HepG2 (cell line): ENCODE results near the gene RABGGTB. TPM values are rescaled to one million over a fixed set of nuclear protein-coding genes. Genes with fewer than 3 reads are reported as not detected.
A peak's percentile ranks its signal among the peaks of the same experiment; 100 is the strongest.

Experiments used
- HOXA5 ChIP-seq: sonication (generic); formaldehyde crosslinking; IDR thresholded peaks from 2 replicates; pipeline ENCODE4 v1.4.0; 2020; ENCODE audit warnings: missing genetic modification reagents
- KIAA2018 ChIP-seq: sonication (generic); formaldehyde crosslinking; IDR thresholded peaks from 2 replicates; pipeline ENCODE4 v1.5.0; 2020; ENCODE audit warnings: mild to moderate bottlenecking, missing genetic modification reagents, borderline replicate concordance
- PAF1 ChIP-seq: IDR thresholded peaks from 2 replicates; pipeline ENCODE4 v1.6.1; 2016; ENCODE audit warnings: missing genetic modification reagents, missing compliant biosample characterization
- POLR2A ChIP-seq, 2 experiments: IDR thresholded peaks; 2 replicates each; pipeline ENCODE4 v1.6.1; 2011; ENCODE audit warnings: low read depth in 2 of 2, low read length in 2 of 2, mild to moderate bottlenecking in 1 of 2, moderate library complexity in 1 of 2; ENCODE audit not compliant: insufficient read depth in 1 of 2
- PREB ChIP-seq: sonication (generic); formaldehyde crosslinking; IDR thresholded peaks from 2 replicates; pipeline ENCODE4 v1.4.0; 2020; ENCODE audit warnings: missing genetic modification reagents
- PRPF4 ChIP-seq: fragments of 200-400 bp; formaldehyde crosslinking; IDR thresholded peaks from 2 replicates; pipeline ENCODE4 v1.6.1; 2016; ENCODE audit warnings: low read length, low read depth; ENCODE audit not compliant: poor library complexity, severe bottlenecking
- SRSF4 ChIP-seq: fragments of 200-400 bp; formaldehyde crosslinking; IDR thresholded peaks from one replicate; pipeline ENCODE4 v1.6.1; 2018; ENCODE audit warnings: mild to moderate bottlenecking, low read depth, low read length, moderate library complexity; ENCODE audit not compliant: poor library complexity, severe bottlenecking
- WIZ ChIP-seq: sonication (generic); formaldehyde crosslinking; IDR thresholded peaks from 2 replicates; pipeline ENCODE4 v1.5.1; 2020; ENCODE audit warnings: mild to moderate bottlenecking, missing genetic modification reagents
- XBP1 ChIP-seq: sonication (generic); formaldehyde crosslinking; IDR thresholded peaks from 2 replicates; pipeline ENCODE4 v1.5.0; 2020; ENCODE audit warnings: missing genetic modification reagents
- ZNF101 ChIP-seq: sonication (generic); formaldehyde crosslinking; IDR thresholded peaks from 2 replicates; pipeline ENCODE4 v1.4.0; 2020; ENCODE audit warnings: mild to moderate bottlenecking, low read depth, missing genetic modification reagents, borderline replicate concordance
- ZNF160 ChIP-seq: sonication (generic); formaldehyde crosslinking; IDR thresholded peaks from 2 replicates; pipeline ENCODE4 v1.8.0; 2022; ENCODE audit warnings: mild to moderate bottlenecking, inconsistent platforms, missing genetic modification reagents
- ZNF3 ChIP-seq: IDR thresholded peaks from 2 replicates; pipeline ENCODE4 v1.7.0; 2017; ENCODE audit warnings: inconsistent platforms
- ZNF430 ChIP-seq: sonication (generic); formaldehyde crosslinking; IDR thresholded peaks from 2 replicates; pipeline ENCODE4 v1.9.0; 2021; ENCODE audit warnings: mild to moderate bottlenecking, missing genetic modification reagents
- ZNF770 ChIP-seq: sonication (generic); formaldehyde crosslinking; IDR thresholded peaks from 2 replicates; pipeline ENCODE4 v1.5.0; 2020; ENCODE audit warnings: mild to moderate bottlenecking, missing genetic modification reagents
- ZSCAN5A ChIP-seq: sonication (generic); formaldehyde crosslinking; IDR thresholded peaks from 2 replicates; pipeline ENCODE4 v1.8.0; 2022; ENCODE audit warnings: mild to moderate bottlenecking, missing genetic modification reagents, borderline replicate concordance
- polyA plus RNA-seq, 8 experiments: library from polyadenylated mRNA; depleted of rRNA in 3 of 8; stranded (reverse) in 7 of 8; unstranded in 1 of 8; fragments of >200 nt; fragmentation: Illumina TruSeq in 4 of 8; extraction: Trizol in 4 of 8; gene quantifications; 2 replicates each; pipeline versions ENCODE4 v1.2.1 to v1.2.3, GENCODE V29; 2011 to 2016; ENCODE audit warnings: low read depth in 4 of 8, missing spikeins in 1 of 8, mixed read lengths in 1 of 8; ENCODE audit not compliant: insufficient read depth in 1 of 8
- total RNA-seq, 5 experiments: library from RNA; depleted of rRNA; stranded (reverse); fragments of >200 nt; fragmentation: Illumina TruSeq; extraction: Trizol; gene quantifications; 2 replicates each; pipeline ENCODE4 v1.2.3, GENCODE V29; 2016; ENCODE audit warnings: low read depth in 1 of 5

RABGGTB gene
- total and polyA plus RNA-seq, 2 of the 13 experiments (the other 11 are each of a cell fraction or from before 2014, with no cell fraction given) = 185 to 290 TPM

GRCh38 chr1:75797273-75797588 lies 11.2 kb downstream of the RABGGTB start (continued):
- TF ChIP-seq KIAA2018 (CRISPR knock-in tag) = no peak
- TF ChIP-seq PAF1 (CRISPR knock-in tag) = peak; percentile 7; the same call in 1 of the 2 replicates
- peak; percentile 23 for TF ChIP-seq SRSF4
- TF ChIP-seq ZNF3 (CRISPR knock-in tag) = no peak
- no peak for TF ChIP-seq ZSCAN5A
- no peak for TF ChIP-seq XBP1 (CRISPR knock-in tag)
- no peak for TF ChIP-seq ZNF430 (CRISPR knock-in tag)
- no peak for TF ChIP-seq ZNF770 (CRISPR knock-in tag)
- TF ChIP-seq WIZ (CRISPR knock-in tag) = no peak
- no peak for TF ChIP-seq HOXA5 (CRISPR knock-in tag)
- TF ChIP-seq POLR2A (IDR thresholded peaks at IDR 0.05; ENCODE audit: insufficient read depth in 1 of 2, low read depth in 2 of 2, low read length in 2 of 2) = peak in 1 of 2 experiments; percentile 37; a peak in 1 of 4 replicates
- no peak for TF ChIP-seq ZNF160 (CRISPR knock-in tag)
- no peak for TF ChIP-seq ZNF101 (CRISPR knock-in tag)
- TF ChIP-seq PRPF4 = no peak
- no peak for TF ChIP-seq PREB
